Ishikawa (cell line): ENCODE results near the gene SLAIN2.

ENCODE experiments used
- CREB1 ChIP-seq: IDR thresholded peaks from 2 replicates; pipeline ENCODE4 v1.6.1; 2012; ENCODE audit warnings: low read depth
- EP300 ChIP-seq: IDR thresholded peaks from 2 replicates; pipeline ENCODE4 v1.6.1; 2012; ENCODE audit warnings: borderline replicate concordance
- RAD21 ChIP-seq: IDR thresholded peaks from 2 replicates; pipeline ENCODE4 v1.6.1; 2012; ENCODE audit warnings: low read depth
- TAF1 ChIP-seq: IDR thresholded peaks from 2 replicates; pipeline ENCODE4 v1.6.1; 2012; ENCODE audit warnings: low read depth, mild to moderate bottlenecking
- TF ChIP-seq, protein P1 (sequence below): IDR thresholded peaks from 2 replicates; pipeline ENCODE4 v1.6.1; 2012; ENCODE audit warnings: low read depth, mild to moderate bottlenecking
- TF ChIP-seq, protein P2 (sequence below): IDR thresholded peaks from 2 replicates; pipeline ENCODE4 v1.6.1; 2012

DNA sequence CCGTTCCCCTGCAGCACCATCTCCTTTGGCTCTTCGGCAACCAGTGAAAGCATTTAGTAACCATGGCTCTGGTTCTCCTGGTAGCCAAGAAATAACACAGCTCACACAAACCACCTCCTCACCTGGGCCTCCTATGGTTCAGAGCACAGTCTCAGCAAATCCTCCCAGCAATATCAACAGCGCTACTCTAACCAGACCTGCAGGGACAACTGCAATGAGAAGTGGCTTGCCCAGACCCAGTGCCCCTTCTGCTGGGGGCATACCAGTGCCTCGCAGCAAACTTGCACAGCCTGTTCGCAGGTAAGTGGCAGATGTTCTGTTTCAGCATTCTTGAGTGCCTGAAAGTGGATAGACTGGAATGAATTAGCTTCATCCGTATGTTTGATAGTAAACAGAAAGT is 78.8 kb downstream of the SLAIN2 start:
- no peak for TF ChIP-seq CREB1
- TF ChIP-seq EP300, result no peak
- TF ChIP-seq, protein P1, sequence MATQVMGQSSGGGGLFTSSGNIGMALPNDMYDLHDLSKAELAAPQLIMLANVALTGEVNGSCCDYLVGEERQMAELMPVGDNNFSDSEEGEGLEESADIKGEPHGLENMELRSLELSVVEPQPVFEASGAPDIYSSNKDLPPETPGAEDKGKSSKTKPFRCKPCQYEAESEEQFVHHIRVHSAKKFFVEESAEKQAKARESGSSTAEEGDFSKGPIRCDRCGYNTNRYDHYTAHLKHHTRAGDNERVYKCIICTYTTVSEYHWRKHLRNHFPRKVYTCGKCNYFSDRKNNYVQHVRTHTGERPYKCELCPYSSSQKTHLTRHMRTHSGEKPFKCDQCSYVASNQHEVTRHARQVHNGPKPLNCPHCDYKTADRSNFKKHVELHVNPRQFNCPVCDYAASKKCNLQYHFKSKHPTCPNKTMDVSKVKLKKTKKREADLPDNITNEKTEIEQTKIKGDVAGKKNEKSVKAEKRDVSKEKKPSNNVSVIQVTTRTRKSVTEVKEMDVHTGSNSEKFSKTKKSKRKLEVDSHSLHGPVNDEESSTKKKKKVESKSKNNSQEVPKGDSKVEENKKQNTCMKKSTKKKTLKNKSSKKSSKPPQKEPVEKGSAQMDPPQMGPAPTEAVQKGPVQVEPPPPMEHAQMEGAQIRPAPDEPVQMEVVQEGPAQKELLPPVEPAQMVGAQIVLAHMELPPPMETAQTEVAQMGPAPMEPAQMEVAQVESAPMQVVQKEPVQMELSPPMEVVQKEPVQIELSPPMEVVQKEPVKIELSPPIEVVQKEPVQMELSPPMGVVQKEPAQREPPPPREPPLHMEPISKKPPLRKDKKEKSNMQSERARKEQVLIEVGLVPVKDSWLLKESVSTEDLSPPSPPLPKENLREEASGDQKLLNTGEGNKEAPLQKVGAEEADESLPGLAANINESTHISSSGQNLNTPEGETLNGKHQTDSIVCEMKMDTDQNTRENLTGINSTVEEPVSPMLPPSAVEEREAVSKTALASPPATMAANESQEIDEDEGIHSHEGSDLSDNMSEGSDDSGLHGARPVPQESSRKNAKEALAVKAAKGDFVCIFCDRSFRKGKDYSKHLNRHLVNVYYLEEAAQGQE, result no peak
- no peak for TF ChIP-seq RAD21
- TF ChIP-seq TAF1, result no peak
- TF ChIP-seq, protein P2, sequence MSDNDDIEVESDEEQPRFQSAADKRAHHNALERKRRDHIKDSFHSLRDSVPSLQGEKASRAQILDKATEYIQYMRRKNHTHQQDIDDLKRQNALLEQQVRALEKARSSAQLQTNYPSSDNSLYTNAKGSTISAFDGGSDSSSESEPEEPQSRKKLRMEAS, result no peak
